COLO829 (cell line): ENCODE results near the gene CST11.
A peak's percentile ranks its signal among the peaks of the same experiment; 100 is the strongest.

Experiments used
- DNase-seq: peaks from one replicate; pipeline ENCODE4 v3.0.0; 2012; ENCODE audit warnings: low spot score

CST11 gene

DNA sequence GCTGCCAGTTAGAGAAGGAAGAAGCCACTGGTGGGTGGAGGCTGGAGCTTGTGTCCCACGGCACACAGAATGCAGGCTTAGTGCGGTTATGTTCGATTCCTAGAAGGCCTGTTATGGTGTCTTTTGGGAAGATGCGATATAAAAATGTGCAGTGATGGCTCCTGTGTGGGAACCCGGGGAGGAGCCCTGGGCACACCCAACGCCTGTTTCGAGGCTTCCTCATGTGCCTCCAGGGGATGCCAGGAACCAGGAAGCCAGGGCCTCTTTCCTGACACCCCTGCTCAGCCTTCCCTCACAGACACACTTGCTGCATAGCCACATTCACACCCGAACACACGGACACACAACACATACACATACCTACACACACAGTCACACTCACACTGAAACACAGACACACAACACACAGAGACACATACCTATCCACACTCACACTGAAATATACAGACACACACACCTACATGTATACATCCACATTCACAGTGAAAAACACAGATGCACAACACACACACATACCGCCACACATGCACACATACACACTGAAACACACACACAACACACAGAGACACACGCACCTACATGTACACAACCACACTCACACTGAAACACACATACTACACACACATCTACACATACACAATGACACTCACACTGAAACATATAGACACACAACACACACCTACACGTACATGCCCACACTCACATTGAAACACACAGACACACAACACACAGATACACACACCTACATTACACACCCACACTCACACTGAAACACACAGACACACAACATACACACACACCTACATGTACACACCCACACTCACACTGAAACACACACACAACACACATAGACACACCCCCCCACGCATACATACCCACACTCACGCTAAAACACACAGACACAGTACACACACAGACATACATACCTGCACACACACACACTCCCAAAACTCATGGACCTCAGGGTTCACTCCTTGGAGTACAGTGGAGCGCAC, 1.2 kb upstream of the CST11 start:
- DNase-seq: no peak

DNA sequence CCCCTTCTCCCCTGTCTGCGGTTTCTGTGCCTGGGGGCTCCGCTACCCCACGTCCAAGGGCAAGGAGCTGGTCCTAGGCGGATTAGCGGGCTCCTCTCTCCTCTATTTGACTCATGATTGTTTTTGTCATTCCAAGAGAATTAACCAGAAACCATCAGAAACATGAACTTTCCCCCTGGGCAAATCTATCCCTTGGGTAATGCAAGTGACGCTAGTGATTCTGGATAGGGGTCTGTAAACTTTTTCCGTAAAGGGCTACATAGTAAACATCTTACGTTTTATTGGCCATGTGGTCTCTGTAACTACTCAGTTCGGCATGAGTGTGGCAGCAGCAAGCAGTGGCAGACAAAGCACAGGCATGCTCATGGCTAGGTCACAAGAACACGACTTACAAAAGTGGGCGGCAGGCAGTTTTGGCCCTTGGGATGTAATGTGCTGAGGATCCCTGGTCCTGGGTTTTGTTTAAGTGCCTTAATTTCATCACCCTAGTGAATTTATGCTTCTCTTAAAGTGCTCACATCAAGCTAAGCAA, 654 bp downstream of the CST11 start:
- DNase-seq: no peak

DNA sequence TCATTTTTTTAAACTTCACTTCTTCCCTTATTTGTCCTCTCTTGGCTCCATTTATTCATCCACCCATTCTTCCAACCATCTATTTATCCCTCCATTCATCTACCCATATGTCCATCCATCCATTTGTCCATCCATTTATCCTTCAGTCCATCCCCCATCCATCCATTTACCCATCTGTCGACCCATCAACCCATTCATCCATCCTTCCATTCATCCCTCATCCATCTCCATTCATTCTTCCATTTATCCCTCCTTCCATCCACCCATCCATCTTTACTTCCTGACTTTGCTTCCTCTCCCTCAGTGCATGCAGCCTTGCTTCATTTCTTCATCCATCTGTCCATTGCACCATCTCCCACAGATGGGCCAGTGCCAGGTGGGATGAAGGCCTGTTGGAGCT, 1.8 kb downstream of the CST11 start:
- DNase-seq: no peak

DNA sequence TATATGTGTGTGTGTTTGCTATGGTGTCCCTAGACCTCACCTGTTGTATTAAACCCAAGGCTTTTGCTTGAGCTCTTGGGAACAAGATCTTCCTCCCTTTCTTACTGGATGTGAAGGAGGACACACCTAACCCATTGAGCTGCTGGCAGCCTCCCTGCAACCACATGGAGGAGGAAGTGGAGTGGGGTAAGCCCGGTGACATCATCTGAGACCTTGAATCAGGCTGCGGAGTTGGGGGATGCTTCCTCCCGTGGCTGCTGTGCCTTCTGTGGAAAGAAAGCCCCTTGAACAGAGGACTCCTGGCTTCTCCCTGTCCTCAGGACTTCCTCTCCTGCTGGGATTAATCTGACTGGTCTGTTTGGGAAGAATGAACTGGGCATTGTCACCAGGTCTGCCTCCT, 3.3 kb downstream of the CST11 start:
- no peak for DNase-seq

DNA sequence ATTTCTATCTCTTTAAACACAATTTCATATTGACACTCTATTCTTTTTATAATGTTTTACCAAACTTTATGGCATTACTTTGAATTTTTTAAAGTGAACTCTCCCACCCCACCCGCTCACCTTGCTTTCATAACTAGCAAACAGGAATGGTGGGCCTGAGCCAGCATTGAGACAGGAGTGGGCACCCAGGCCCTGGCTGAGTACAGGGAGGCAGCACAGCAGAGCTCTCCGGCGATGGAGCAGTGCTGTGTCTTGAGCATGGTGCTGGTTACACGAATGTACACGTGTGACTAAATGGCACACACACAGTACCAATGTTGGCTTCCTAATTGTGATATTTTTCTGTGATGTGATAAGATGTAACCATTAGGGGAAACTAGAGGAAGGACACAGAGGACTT, 4.5 kb downstream of the CST11 start:
- DNase-seq: no peak

DNA sequence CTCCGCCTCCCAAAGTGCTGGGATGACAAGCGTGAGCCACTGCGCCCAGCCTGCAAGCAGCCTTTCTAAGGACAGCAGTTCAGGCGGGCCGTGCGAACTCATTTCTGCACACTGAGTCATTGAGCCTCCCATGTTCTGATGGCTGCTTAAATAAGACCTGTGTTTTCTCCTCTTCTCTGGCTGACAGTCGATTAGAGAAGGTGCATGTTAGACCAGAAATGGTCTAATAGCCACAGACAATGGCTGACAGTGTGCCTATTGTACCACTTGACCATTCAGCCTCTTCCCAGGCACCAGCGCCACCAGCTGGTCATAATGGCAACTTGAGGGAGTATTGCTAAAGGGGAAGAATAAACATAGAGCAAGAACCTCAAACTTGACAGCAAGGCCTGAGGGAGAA, 6.2 kb downstream of the CST11 start:
- DNase-seq: peak; percentile 80

DNA sequence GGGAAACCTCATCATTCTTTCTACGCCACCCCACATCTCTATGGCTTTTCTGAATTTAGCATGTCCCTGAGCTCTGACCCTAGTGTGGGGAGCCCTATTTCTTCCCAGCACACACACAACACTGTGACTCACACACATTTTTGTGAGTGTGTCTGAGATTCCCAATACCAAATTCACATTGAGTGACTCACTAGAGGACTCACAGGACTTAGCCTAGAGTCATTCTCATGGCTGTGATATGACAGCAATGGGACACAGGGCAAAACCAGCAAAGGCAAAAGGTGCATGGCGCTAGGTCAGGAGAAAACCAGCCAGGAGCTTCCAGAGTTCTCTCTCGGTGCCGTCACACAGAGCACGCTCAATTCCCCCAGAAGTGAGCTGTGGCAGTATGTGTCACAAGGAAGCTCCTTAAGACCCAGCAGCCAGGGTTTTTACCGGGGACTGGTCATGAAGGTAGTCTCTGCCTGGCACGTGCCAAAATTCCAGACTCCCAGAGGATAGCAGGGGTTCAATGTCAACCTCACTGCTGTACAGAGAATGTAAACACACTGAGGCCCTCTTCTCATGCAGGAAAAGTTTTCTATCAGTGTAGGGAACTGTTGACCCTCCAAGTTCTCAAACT, 7.0 kb downstream of the CST11 start:
- no peak for DNase-seq

DNA sequence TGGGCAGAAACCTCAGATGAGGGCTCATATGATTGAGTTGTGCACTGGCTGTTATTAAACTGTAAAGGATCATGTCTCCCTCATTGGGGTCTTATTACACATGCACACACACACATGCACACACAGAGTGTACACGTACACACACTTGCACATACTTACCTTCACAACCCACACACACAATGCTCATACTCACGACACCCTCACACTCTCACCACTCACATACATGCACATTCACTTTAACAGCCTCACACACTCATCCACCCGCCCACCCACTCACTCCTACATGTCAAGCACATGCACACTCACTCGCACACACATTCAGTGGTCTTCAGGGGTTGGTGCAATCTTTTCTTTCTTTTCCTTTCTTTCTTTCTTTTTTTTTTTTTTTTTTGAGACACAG, 7.8 kb downstream of the CST11 start:
- no peak for DNase-seq

DNA sequence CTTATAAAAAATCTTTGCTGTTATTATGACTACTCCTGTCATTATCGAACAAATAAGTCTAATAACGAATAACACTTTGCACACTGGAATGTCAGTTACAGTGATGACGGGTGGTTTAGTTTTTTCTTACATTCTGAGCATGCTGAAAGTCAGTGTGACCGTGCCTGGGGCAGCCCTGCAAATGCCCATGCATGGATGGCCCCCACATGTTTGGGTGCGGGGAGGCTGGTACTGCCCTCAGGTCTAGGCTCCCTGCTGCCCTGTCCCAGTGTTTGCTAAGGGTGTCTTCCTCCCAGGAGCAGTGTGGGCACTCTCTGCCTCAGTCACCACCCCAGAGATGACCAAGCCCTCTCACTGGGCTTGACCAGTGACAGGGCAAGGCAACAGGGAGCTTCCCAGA, 10.2 kb downstream of the CST11 start:
- no peak for DNase-seq

DNA sequence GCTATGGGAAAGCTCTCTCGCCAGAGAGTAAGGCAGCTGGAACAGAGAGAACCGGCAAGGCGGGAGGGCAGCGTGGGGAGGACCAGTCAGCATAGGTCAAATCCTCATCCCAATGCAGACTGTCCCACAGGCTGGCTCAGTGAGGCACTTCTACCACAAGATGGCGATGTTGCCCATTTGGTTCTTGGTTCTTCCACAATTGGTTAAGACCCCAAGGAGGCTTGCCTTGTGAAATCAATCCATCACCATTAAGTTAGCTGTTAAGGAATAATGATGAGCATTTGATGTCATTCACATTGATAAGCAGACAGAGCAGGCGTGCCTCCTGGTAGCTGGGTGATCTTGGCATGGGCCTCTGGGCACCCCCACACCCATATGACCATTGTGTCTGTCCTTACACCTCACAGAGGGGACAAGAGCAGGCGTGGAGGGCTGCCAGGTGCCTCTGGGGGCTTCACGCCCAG, 10.8 kb downstream of the CST11 start:
- DNase-seq: peak; percentile 86

DNA sequence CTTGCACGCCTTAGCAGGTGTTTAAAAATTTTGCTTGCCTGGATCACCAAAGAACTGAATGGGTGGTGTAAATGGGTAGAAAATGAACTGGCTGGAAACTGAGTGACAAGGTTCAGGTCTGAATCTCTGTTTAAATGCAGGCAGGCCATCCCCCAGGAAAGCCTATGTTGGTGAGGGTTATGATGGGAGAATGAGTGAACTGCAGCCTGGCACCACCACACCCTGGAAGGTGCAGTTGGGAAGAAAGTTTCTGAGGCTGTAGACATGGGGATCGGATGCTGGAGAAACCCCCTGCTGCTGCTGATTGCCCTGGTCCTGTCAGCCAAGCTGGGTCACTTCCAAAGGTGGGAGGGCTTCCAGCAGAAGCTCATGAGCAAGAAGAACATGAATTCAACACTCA, 12.7 kb downstream of the CST11 start:
- no peak for DNase-seq

DNA sequence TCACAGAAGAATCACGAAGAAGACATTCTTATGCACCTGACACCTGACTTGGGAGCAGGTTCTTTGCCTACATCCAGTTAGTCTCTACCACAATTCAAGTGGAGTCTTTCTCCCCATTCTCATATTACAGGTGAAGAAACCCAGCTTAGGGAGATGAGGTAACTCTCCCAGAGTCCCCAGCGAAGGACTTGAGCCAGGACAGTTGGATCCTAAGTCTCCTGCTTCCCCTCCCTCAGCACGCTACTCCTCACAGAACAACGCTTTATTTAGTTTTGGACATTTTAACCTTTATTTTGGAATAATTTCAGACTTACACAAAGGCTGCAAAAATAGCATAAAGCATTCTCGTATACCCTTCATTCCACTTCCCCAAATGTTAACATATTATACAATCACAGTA, 14.0 kb downstream of the CST11 start:
- no peak for DNase-seq

DNA sequence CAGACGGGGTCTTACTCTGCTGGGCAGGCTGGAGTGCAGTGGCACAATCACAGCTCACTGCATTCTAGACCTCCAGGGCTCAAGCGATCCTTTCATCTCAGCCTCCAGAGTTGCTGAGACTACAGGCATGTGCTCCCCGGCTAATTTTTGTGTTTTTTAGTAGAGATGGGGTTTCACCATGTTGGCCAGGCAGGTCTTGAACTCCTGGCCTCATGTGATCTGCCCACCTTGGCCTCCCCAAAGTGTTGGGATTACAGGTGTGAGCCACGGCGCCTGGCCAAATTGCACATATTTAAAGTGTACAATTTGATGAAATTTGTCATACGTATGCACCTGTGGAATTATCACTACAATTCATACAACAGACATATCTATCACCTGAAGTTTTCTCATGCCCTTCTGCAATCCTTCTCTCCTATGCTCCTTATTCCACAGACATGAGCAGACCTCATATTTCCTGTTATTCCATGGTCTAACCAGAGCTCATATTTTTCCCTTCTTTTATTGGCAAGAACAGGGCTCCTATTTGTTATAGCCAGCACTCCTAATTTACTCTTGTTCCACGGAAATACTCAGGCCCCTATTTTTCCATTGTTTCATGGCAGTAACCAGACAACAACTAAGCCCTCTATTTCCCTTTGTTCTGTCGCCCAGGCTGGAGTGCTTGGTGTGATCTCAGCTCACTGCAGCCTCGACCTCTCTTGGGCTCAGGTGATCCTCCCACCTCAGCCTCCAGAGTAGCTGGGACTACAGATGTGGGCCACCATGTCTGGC, 15.4 kb downstream of the CST11 start:
- no peak for DNase-seq

DNA sequence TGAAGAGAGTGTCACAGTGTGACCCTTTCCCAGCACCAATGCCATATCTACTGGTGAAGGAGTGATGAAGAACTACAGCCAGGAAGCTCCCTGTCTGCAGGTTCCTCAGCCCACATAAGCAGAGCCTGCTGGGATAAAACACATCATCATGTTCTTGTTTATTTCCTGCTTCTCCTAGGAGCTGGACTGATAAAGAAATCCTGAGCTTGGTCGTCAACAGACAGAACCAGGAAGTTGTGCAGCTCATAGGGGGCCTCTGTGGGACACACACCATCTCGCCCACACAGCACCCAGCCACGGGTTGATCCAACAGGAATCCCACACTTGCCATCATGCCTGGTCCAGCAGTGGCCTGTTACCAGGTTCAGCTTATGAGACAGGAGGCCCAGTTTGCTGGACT, 16.0 kb downstream of the CST11 start:
- no peak for DNase-seq

DNA sequence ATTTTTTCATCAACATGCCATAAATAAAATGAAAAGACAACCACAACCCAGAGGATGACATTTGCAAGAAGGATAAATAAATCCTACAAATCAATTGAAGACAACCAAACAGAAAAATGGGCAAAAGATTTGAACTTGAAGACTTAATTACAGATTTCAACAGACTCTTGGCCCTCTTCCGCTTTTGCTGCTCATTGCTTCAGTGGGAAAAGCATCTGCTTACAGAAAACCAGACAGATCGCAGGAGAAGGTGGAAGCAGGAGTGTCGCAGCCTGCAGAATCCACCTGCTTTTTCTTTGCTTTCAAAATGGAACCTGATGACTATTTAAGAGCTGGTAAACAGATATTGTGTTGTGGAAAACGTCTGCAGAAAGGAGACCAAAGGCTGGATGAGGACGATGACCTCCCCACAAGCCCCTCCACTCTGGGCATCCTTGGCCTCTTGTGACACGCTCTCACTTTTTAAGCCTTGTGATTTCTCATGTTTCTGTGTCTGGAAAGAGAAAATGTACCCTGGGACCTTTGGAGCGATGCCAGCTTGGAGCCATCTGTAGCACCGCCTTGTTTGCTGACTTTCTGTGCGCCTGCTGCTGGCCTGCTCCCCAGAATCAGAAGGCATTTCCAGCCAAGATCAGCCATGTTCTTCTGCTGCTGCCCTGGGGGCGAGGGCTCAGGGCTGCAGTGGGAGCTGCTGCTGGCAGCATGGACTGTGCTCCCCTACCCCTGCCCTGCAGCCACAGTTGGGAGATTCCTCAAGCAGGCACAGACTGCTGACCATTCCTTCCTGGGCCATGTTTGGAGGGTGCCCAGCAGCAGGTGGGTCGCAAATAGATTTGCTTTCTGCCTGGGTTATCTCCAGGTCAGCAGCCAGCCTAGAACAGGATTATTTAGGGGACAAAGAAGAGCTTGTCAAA, 16.8 kb downstream of the CST11 start:
- DNase-seq: no peak

DNA sequence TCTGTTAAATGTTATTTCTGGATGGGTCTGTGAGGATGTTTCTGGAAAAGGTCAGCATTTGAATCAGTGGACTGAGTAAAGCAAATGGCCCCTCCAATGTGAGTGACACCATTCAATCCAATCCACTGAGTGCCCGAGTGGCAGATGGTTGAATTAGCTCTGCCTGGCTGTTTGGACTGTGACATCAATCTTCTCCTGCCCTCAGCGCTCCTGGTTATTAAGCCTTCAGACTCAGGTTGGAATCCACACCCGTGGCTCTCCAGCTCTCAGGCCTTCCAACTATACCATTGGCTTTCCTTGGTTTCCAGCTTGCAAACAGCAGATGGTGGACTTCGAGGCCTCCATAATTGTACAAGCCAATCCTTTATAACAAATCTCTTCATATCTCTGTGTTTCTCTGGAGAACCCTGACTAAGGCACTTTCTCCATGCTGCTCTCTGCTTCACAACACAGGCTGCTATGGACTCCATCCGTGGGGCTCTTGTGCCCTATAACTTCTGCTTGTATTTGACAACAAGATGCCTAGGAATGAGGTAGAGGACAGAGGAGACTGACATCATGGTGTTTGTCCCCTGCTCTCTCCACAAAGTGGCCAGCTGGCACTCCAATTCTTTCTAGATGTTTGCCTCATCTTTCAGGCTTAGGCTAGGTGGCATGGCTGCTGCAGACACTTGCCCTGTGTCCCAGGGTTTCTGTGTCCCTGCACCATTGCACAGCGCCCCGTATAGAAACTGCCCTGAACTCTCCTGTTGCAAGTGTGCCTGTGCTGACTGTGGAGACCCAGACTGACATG, 18.0 kb downstream of the CST11 start:
- DNase-seq: no peak

DNA sequence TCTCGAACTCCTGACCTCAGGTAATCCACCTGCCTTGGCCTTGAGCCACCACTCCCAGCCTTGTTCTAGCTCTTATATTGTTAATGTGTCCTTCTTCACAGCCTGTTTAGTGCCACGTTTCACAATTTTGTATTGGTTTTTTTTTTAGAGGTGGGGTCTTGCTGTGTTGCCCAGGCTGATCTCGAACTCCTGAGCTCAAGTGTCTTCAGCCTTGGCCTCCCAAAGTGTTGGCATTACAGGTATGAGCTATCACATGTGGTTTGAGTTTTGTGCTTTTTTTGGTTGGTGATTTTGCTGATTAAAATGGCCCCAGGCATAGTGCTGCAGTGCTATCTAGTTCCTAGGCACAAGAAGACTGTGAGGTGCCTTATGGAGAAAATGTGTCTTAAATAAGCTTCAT, 19.0 kb downstream of the CST11 start:
- DNase-seq: no peak

DNA sequence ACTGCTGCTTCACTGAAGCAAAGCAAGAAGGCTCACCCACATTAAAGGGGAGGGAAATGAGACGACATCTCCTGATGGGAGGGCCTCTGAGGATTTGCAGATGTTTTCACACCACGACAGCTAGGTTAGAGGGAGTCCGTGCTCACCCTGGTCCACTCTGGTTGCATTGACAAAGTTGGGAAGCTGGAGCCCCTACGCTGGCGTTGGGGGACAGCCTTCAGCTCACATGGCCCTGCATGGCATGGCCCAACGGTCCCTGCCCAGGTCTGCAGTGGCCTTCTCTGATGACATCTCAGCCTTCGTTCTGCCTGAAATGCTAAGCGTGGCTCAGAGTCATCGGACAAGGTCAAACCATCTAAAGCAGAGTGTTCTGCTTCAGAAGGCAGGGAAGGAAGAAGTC, 27.5 kb downstream of the CST11 start:
- no peak for DNase-seq

DNA sequence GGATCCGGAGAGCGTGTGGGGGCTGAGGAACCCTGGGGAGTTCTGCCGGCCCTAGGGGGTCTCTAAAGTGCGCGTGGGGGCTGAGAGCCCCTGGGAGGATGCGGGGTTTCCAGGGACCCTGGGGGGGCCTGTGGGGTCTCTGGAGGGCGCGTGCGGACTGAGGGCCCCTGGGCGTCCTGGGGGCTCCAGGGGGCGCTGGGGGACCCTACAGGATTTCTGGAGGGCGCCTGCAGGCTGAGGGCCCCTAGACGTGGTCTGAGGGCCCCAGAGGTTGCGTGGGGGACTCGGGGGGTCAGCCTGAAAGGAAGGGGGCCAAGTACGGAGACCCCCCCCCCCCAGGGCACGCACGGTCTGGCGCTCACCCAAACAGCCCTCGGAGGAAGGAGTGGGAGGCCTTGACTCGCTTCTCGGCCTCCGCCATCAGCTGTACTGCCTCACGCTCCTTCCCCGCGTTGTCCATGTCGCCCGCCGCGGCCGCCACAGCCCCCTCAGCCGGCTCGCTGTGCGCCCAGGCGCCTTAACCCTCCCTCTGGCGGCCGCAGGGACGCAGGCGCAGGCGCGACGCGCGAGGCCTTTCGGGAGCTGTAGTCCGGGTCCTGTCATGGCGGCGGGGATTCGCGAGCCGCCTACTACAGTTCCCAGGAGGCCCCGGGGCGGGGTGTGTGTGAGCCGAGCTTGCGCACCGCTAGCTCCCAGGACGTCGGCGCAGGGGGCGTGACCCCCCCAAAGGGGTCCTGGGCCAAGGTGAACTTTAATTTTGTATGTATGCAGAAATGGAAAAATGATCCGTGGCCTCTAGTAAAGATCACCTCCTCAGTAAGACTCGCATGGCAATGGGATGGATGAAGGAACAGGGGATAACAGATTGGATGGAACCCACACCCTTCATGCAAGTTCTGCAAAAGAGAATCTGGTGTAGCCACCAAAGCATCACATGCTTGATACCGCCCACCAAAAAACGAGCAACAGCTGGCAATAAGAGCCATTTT, 31.4 kb downstream of the CST11 start, which contains the start of gene NAPB:
Gene NAPB, minus strand, starts transcription at position 546 of the 989 bp plus-strand sequence. Its CDS starts 86 bp downstream, at position 460.
- DNase-seq: peak; percentile 95
